Stimulated activated CD4-positive, alpha-beta T cell treated with anti-CD3 and anti-CD28 coated beads, Interleukin-2, amount 100 ng/mL, for 24 hours (primary cell): ENCODE data around the gene CPB2.

Experiments
- DNase-seq, 2 donors: peaks; one replicate each; pipeline ENCODE4 v3.0.0-alpha.2; 2020

CPB2 gene

DNA sequence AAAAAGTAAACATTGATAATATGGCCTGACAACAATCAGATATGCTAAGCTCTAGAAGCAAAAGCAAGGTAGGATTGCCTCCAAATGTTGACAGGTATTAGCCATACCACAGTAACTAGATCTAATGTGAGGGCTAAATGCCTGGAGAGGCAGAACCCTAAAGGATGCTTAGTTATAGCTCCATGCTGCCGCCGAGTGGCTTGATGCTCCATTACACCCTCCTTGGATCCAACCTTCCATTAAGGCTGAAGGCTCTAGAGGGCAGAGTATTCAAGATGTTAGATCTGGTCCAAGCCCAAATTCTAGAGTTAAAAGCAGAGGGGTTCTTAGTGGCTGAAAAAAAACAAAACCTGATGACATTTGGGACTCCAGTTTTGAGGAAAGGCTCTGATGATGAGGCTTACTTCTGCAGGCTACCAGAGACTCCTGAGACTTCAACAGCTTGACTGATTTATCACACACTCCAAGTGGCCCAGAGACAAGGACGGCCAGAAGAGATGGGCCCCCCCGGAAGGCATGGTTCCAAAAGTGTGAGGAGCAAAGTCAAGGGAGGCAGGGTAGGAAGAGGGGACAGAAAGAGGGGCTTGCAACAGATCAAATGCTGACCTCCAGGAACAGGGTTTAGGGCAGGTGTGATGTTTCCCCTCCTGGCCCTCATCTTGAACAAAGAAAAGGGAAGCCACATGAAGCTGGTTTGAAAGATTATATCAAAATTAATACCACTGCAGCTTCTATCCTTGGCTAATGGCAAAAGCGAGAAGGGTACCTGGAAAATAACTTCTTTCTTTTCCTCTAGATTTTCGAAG lies 21.9 kb upstream of the CPB2 start:
- peak; percentile 70 to 74 for DNase-seq

- no peak for DNase-seq
Observed at GRCh38 chr13:46126056-46126455, 21.2 kb upstream of the CPB2 start.

- DNase-seq: no peak
Observed at GRCh38 chr13:46124967-46125933, 20.4 kb upstream of the CPB2 start.

GRCh38 chr13:46124531-46124966 lies 19.7 kb upstream of the CPB2 start:
- peak; percentile 26 to 42 for DNase-seq

- DNase-seq: no peak
Observed at GRCh38 chr13:46122304-46122703, 17.5 kb upstream of the CPB2 start.

DNA sequence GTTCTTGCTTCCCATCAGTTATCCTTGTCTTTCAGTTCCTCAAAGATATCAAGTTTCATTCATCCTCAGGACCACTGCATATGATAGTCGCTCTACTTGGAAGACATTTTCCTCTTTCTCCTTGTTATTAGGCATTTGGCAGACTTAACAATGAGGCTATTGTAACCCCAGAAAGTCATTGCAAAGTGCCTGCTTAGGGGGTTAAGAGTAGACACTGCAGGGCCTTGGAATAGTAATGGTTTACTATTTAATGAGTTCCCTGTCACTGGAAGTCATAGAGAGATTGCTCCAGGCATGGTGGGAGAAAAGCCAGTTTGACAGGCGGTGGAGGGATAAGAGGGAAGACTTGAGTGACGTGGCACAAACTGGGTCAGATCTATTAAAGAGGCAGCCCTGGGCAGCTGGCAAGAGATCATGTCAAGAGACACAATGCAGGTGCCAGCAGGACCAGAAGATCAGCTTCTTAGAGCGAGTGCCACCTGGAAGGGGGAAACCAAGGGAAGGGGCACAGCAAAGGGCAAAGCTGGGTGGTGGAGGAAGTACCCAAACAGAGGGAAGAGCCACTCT lies 16.8 kb upstream of the CPB2 start:
- no peak for DNase-seq

DNA sequence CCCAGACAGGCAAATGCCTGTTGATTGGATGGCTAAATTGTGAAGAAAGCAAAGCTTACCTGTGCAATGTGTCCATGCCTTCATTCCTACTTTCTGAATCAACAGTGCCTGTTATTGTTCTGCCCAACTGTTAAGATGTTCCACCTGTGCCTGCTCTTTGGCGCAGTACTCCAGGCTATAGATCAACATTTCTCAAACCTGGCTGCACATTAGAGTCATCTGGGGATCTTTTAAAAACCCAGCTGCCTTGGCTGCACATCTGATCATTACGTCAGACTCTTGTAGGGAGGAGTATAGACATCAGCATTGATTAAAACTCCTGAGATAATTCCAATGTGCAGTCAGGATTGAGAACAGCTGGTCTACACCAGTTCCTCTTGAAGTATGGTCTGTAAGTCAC lies 16.2 kb upstream of the CPB2 start:
- DNase-seq: no peak

DNA sequence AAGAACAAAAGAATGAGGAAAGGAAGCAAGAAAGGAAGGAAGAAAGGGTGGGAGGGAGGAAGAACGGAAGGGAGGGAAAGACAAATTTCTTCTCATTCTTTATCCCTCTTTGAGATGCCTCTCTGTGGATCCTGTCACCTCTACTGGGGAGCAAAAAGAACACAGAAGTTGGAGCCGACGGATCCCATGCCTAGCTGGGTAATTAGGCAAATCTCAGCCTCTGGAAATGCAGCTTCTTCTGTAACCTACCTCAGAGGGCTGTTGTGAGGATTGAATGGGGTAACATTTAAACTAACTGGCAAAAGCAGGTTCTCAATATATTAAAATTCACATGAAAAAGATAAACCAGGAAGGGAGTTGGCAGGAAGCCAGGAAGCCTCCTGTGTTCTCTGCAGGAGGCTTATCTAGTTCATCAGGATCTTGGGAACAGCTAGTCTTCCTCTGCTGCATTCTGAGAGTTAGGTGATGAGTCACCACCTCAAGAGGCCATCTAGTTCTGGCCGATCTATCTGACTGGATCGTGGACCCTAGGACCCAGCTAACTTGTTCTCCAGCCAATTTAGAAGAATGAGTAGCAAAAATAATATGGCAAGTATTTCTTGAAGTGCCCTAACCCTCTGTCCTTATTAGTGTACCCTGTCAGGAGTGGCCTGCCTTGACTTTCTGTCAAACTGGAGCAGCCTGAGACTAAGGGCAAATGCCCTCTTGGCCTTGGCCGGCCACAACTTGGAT lies 15.2 kb upstream of the CPB2 start:
- DNase-seq: no peak

- DNase-seq: no peak
Observed at GRCh38 chr13:46116653-46117502, 12.0 kb upstream of the CPB2 start.

DNA sequence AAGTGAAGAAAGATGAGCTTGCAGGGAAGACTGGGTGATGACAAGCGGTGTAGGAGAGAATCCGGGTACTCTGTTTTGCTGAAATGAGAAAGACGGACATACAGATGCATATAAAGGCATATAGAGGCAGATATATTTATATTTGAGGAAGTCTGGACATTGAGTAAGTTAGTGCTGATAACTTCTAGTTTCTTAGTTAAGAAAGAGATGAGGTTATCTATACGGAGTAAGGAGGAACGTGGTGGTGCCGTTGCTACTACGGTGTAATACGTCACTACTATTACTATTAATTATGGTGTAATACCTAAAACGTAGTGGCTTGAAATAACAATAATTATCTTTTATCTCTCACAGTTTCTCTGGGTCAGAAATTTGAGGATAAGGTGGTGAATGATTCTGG lies 9.8 kb upstream of the CPB2 start:
- no peak for DNase-seq

DNA sequence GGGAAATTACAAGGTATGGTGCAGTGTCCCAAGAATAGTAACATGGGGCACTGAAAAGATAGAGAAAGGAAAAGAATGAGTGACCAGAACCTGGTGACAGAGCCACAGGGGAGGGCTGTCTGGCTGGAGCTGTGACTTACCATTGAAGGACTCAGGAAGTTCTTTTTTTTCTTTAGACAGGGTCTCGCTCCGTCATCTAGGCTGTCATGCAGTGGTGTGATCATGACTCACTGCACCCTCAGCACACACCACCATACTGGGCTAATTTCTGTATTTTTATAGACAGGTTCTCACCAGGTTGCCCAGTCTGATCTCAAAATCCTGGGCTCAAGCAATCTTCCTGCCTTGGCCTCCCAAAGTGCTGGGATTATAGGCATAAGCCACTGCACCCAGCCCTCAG lies 8.8 kb upstream of the CPB2 start:
- DNase-seq: no peak

- DNase-seq: no peak
Observed at GRCh38 chr13:46111151-46111550, 6.3 kb upstream of the CPB2 start.

GRCh38 chr13:46109451-46109850 lies 4.6 kb upstream of the CPB2 start:
- DNase-seq: no peak

- no peak for DNase-seq
Observed at GRCh38 chr13:46106839-46107371, 2.1 kb upstream of the CPB2 start.

- DNase-seq: no peak
Observed at GRCh38 chr13:46103037-46103436, 1.8 kb downstream of the CPB2 start.

DNA sequence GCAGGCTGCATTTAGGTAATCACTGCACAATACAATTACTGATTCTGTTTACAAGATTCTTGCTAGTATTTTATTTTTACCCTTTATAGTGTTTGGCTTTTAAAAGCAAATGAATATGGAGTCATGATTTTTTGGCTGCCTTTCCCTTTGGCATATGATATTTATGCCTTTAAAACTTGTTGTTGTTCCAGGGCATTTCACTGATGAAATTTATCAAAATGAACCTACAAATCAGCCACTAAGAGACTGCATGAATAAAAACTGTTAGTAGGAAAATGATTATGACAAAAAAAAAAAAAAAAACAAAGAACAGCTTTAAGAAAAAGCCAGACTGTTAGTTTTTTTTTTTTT lies 2.6 kb downstream of the CPB2 start:
- DNase-seq: no peak

GRCh38 chr13:46101484-46102254 lies 3.2 kb downstream of the CPB2 start:
- no peak for DNase-seq

DNA sequence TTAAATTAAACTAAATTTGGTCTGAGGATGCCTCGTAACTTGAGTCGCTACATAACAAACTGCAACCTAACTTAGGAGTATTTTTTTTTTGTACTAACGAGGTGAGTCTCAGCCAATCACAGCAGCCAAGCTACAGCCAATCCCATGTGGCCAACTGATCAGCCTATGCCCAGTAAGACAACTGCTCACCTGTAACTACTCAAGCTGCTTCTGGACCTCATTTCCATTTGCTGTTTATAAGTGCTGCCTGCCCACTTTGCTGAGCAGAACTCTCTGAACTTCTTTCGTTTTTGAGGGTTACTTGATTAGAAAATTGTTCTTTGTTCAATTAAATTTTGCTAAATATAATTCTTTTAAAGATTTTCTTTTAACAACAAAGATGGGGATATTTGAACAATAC lies 3.8 kb downstream of the CPB2 start:
- DNase-seq: no peak

- no peak for DNase-seq
Observed at GRCh38 chr13:46100191-46100815, 4.5 kb downstream of the CPB2 start.

DNA sequence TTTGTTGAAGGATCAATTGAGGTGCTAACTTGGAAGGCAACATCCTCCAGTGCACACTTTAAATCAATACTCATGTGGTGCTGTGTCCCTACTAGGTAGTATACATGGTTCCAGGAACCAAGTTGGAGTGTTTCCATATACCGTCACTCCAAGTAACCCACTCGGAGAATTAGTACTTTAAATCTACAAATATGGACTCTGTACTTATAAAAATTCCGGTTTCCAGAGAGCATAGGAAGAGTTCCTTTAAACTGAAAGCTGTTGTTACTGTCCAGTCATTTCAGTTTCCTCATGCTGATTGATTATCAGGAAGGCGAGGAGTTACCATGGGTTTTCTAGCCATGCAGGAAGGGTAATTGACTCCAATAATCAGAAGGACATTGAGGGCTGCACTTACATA lies 7.2 kb downstream of the CPB2 start:
- no peak for DNase-seq
